HepG2 (cell line): Measurements from ENCODE around the gene PRKD2. TPM values are rescaled to one million over a fixed set of nuclear protein-coding genes. Genes with fewer than 3 reads are reported as not detected.
A peak's percentile ranks its signal among the peaks of the same experiment; 100 is the strongest.

Source experiments
- ATAC-seq: fragments of 200-7000 bp; cut with Tn5 transposase; 3 replicates; pipeline ENCODE4 v1.9.1; 2020; ENCODE audit warnings: mild to moderate bottlenecking, moderate library complexity
- BruUV-seq: library from RNA; stranded (reverse); fragments of 400-500 nt; replicated peaks from 2 replicates; lab custom pipeline; 2021; lab: Mats Ljungman, UMichigan
- CTCF ChIA-PET: fragments of 300-600 bp; formaldehyde crosslinking; extraction: SDS; loops from one replicate; lab custom pipeline; 2021; ENCODE audit warnings: low total read pairs, inconsistent platforms, low intra/inter-chr PET ratio; lab: Yijun Ruan, JAX
- POLR2A ChIA-PET: fragments of 350-600 bp; sonication (Branson Sonifier 250); formaldehyde crosslinking; loops from one replicate; lab custom pipeline; 2020; ENCODE audit warnings: antibody characterized with exemption, inconsistent platforms; lab: Yijun Ruan, JAX
- DNase-seq: peaks from one replicate; pipeline ENCODE4 v3.0.0-alpha.2; 2015; ENCODE audit warnings: low spot score
- FAIRE-seq: peaks from 3 replicates; lab custom pipeline; 2011; peaks lifted over from hg19 to GRCh38; lab: Jason Lieb, UNC
- H2AFZ ChIP-seq: one replicate; pipeline ENCODE4 v1.6.1; 2011; ENCODE audit warnings: low read length, inconsistent platforms
- H3K27ac ChIP-seq: fragments of 300-600 bp; 3 replicates; pipeline ENCODE4 v1.8.0; 2011; ENCODE audit warnings: mixed run types, mild to moderate bottlenecking, mixed read lengths, low read length, inconsistent platforms; ENCODE audit not compliant: insufficient read depth; ENCODE audit errors: extremely low read length
- H3K27me3 ChIP-seq, 2 experiments: fragments of 200-600 bp in 1 of 2; 2 replicates in 1 of 2; 3 replicates in 1 of 2; pipeline versions ENCODE4 v1.6.0 to v1.8.0; 2011; ENCODE audit warnings: low read length in 2 of 2, mild to moderate bottlenecking in 2 of 2, moderate library complexity in 2 of 2, inconsistent platforms in 1 of 2; ENCODE audit not compliant: insufficient read depth in 2 of 2, control insufficient read depth in 1 of 2
- H3K36me3 ChIP-seq, 2 experiments: fragments of 200-600 bp in 1 of 2; replicated peaks in 1 of 2; 2 replicates in 1 of 2; 3 replicates in 1 of 2; pipeline versions ENCODE4 v1.5.1 to v1.8.0; 2011; ENCODE audit warnings: low read length in 2 of 2, inconsistent platforms in 1 of 2; ENCODE audit not compliant: insufficient read depth in 2 of 2, control insufficient read depth in 1 of 2
- H3K4me1 ChIP-seq: 2 replicates; pipeline ENCODE4 v1.5.1; 2012; ENCODE audit warnings: low read length, inconsistent platforms; ENCODE audit not compliant: insufficient read depth
- H3K4me2 ChIP-seq: 2 replicates; pipeline ENCODE4 v1.6.0; 2011; ENCODE audit warnings: low read depth, low read length, inconsistent platforms
- H3K4me3 ChIP-seq, 3 experiments: fragments of 200-600 bp in 1 of 3; sonication (generic), shearing (Covaris generic) in 1 of 3; replicated peaks in 1 of 3; 2 replicates each; pipeline ENCODE4 v1.5.1; 2011 to 2016; ENCODE audit warnings: low read length in 3 of 3, inconsistent platforms in 2 of 3, low read depth in 2 of 3, mild to moderate bottlenecking in 2 of 3, control low read depth in 1 of 3, mixed read lengths in 1 of 3; ENCODE audit not compliant: insufficient read depth in 1 of 3
- H3K79me2 ChIP-seq: one replicate; pipeline ENCODE4 v1.6.1; 2011; ENCODE audit warnings: low read length, inconsistent platforms; ENCODE audit not compliant: insufficient read depth
- H3K9ac ChIP-seq: 2 replicates; pipeline ENCODE4 v1.6.0; 2011; ENCODE audit warnings: mild to moderate bottlenecking, low read depth, low read length, inconsistent platforms; ENCODE audit not compliant: insufficient read depth
- H3K9me3 ChIP-seq: 2 replicates; pipeline ENCODE4 v1.5.1; 2012; ENCODE audit warnings: mild to moderate bottlenecking, low read length
- H4K20me1 ChIP-seq: 2 replicates; pipeline ENCODE4 v1.6.0; 2011; ENCODE audit warnings: inconsistent platforms, mild to moderate bottlenecking, low read length, moderate library complexity; ENCODE audit not compliant: insufficient read depth
- CREM ChIP-seq, 2 experiments: sonication (generic) in 1 of 2; formaldehyde crosslinking in 1 of 2; IDR thresholded peaks; 2 replicates each; pipeline versions ENCODE4 v1.4.0 to v1.6.1; 2016 to 2020; ENCODE audit warnings: antibody characterized with exemption in 1 of 2, mild to moderate bottlenecking in 1 of 2, missing genetic modification reagents in 1 of 2
- JUNB ChIP-seq: sonication (generic); formaldehyde crosslinking; IDR thresholded peaks from 2 replicates; pipeline ENCODE4 v1.8.0; 2022; ENCODE audit warnings: missing genetic modification reagents, mild to moderate bottlenecking, borderline replicate concordance
- MXD3 ChIP-seq: IDR thresholded peaks from 2 replicates; pipeline ENCODE4 v1.6.1; 2016; ENCODE audit warnings: mild to moderate bottlenecking, missing biosample characterization, missing genetic modification reagents
- PTBP1 ChIP-seq: fragments of 200-400 bp; formaldehyde crosslinking; IDR thresholded peaks from 2 replicates; pipeline ENCODE4 v1.6.1; 2018; ENCODE audit warnings: low read length, low read depth; ENCODE audit not compliant: poor library complexity, severe bottlenecking
- TBX2 ChIP-seq: sonication (generic); formaldehyde crosslinking; IDR thresholded peaks from 2 replicates; pipeline ENCODE4 v1.5.0; 2020; ENCODE audit warnings: missing genetic modification reagents, mild to moderate bottlenecking, borderline replicate concordance
- ZNF256 ChIP-seq: sonication (generic); formaldehyde crosslinking; conservative IDR thresholded peaks from 2 replicates; pipeline ENCODE4 v1.4.0; 2020; ENCODE audit warnings: missing genetic modification reagents
- ZNF446 ChIP-seq: sonication (generic); formaldehyde crosslinking; IDR thresholded peaks from 2 replicates; pipeline ENCODE4 v1.5.0; 2020; ENCODE audit warnings: mild to moderate bottlenecking, missing genetic modification reagents
- ZNF549 ChIP-seq: sonication (generic); formaldehyde crosslinking; IDR thresholded peaks from 2 replicates; pipeline ENCODE4 v1.5.0; 2020; ENCODE audit warnings: missing genetic modification reagents
- ZNF781 ChIP-seq: sonication (generic); formaldehyde crosslinking; IDR thresholded peaks from 2 replicates; pipeline ENCODE4 v1.5.1; 2020; ENCODE audit warnings: borderline replicate concordance, mild to moderate bottlenecking, missing genetic modification reagents; ENCODE audit errors: not compliant biosample characterization
- ZNF841 ChIP-seq: sonication (generic); formaldehyde crosslinking; IDR thresholded peaks from 2 replicates; pipeline ENCODE4 v1.8.1; 2023; ENCODE audit warnings: missing genetic modification reagents, borderline replicate concordance
- WGBS: methylation state at CpG from one replicate; pipeline ENCODE4 v1.1.6; 2017; ENCODE audit warnings: low lambda C conversion rate; 5-methylcytosine and 5-hydroxymethylcytosine counted together
- in situ Hi-C: cut with HindIII; loops from 2 replicates; pipeline ENCODE4 v1.10.0; 2017; ENCODE audit warnings: low pct_unique_long_range_greater_than_20kb; ENCODE audit not compliant: extremely low pct_ligation_motif_present
- intact Hi-C: fragments of 100-400 bp; cut with micrococcal nuclease; formaldehyde crosslinking; loops from one replicate; pipeline ENCODE4 v1.10.0; 2022; ENCODE audit not compliant: unreplicated experiment
- polyA plus RNA-seq, 8 experiments: library from polyadenylated mRNA; depleted of rRNA in 3 of 8; stranded (reverse) in 7 of 8; unstranded in 1 of 8; fragments of >200 nt; fragmentation: Illumina TruSeq in 4 of 8; extraction: Trizol in 4 of 8; gene quantifications; 2 replicates each; pipeline versions ENCODE4 v1.2.1 to v1.2.3, GENCODE V29; 2011 to 2016; ENCODE audit warnings: low read depth in 4 of 8, missing spikeins in 1 of 8, mixed read lengths in 1 of 8; ENCODE audit not compliant: insufficient read depth in 1 of 8
- total RNA-seq, 5 experiments: library from RNA; depleted of rRNA; stranded (reverse); fragments of >200 nt; fragmentation: Illumina TruSeq; extraction: Trizol; gene quantifications; 2 replicates each; pipeline ENCODE4 v1.2.3, GENCODE V29; 2016; ENCODE audit warnings: low read depth in 1 of 5
- TF ChIP-seq, protein P1 (sequence below): sonication (generic); formaldehyde crosslinking; IDR thresholded peaks from 2 replicates; pipeline ENCODE4 v1.4.0; 2020; ENCODE audit warnings: missing genetic modification reagents
- TF ChIP-seq, protein P2 (sequence below): sonication (generic); formaldehyde crosslinking; IDR thresholded peaks from 2 replicates; pipeline ENCODE4 v1.4.0; 2020; ENCODE audit warnings: missing genetic modification reagents, borderline replicate concordance

The PRKD2 gene
- total and polyA plus RNA-seq, 2 of the 13 experiments (the other 11 are each of a cell fraction or from before 2014, with no cell fraction given): 6.7 to 7.3 TPM

DNA sequence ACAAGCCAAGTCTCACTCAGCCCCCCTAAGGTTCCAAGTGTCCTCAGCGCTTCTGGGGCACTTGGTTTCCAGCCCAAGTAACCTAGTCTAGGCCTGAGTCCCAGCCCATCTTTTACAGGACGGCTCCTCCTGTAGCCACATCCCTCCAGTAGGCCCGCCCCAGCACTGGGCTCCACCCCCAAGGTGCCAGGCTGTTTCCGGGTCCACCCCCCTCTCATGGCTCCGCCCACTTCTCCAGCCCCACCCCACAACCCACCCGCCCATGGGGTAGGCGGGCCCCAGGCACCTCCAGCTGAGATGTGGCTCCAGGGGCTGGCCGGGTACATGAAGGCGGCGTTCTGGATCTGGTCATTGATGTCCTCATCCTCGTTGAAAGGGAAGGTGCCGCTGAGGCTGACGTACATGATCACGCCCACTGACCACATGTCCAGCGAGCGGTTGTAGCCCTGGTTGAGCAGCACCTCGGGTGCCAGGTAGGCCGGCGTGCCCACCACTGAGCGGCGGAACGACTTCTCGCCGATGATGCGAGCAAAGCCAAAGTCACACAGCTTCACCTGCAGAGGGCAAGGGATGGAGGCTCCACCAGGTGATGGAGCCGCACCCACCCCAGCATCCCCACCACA, 38.7 kb downstream of the PRKD2 start:
- WGBS: 94% methylated on average over 23 of the region's 26 CpGs
- intact Hi-C loops: no loop called here

GRCh38 chr19:46674416-46675178, 42.3 kb downstream of the PRKD2 start:
- POLR2A ChIA-PET: no interaction called here
- Histone ChIP-seq H3K27ac (no peak overlapping the region), H3K9ac (no peak overlapping the region), H3K4me3 (no peak overlapping the region), H3K79me2 (no peaks in the 10 kb centered on the region), H3K27me3 (no peaks in the 10 kb centered on the region), H3K36me3 (peaks cover 5 to 38% of the 10 kb centered on the region in 2 experiments), H2AFZ (no peak overlapping the region), H3K9me3 (no peaks in the 10 kb centered on the region), H4K20me1 (0 out of 2 replicates have a peak, but pooled peaks cover 2% of the 10 kb centered on the region), H3K4me2 (no peak overlapping the region), H3K4me1 (no peaks in the 10 kb centered on the region)
- BruUV-seq: no TSS peak
- CTCF ChIA-PET: no interaction called here
- FAIRE-seq (no peak), ATAC-seq (peak; percentile 65), DNase-seq (no peak)
- intact Hi-C loops: no loop called here
- in situ Hi-C loops: no loop called here
- WGBS: 98% methylated on average over 17 of the region's 21 CpGs
- TF ChIP-seq JUNB (CRISPR knock-in tag) (no peak), ZNF446 (CRISPR knock-in tag) (no peak), CREM (IDR thresholded peaks at IDR 0.05) (peak; percentile 12; the same call in 1 of the 2 replicates), CREM (CRISPR knock-in tag; IDR thresholded peaks at IDR 0.05) (no peak), ZNF781 (CRISPR knock-in tag) (no peak), PTBP1 (no peak), TBX2 (CRISPR knock-in tag) (no peak), MXD3 (CRISPR knock-in tag) (no peak), ZNF841 (CRISPR knock-in tag) (no peak), ZNF256 (CRISPR knock-in tag) (no peak)
- TF ChIP-seq, protein P1, sequence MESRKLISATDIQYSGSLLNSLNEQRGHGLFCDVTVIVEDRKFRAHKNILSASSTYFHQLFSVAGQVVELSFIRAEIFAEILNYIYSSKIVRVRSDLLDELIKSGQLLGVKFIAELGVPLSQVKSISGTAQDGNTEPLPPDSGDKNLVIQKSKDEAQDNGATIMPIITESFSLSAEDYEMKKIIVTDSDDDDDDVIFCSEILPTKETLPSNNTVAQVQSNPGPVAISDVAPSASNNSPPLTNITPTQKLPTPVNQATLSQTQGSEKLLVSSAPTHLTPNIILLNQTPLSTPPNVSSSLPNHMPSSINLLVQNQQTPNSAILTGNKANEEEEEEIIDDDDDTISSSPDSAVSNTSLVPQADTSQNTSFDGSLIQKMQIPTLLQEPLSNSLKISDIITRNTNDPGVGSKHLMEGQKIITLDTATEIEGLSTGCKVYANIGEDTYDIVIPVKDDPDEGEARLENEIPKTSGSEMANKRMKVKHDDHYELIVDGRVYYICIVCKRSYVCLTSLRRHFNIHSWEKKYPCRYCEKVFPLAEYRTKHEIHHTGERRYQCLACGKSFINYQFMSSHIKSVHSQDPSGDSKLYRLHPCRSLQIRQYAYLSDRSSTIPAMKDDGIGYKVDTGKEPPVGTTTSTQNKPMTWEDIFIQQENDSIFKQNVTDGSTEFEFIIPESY (CRISPR knock-in tag): 0 out of 2 replicates have a peak, but pooled peaks have one; percentile 40

More for the DNA sequence above, 38.7 kb downstream of the PRKD2 start:
- ATAC-seq: no peak; the same call in 2 of the 3 replicates
- no peak for FAIRE-seq
- Histone ChIP-seq H2AFZ (no peak overlapping the region), H3K4me2 (no peak overlapping the region), H4K20me1 (0 out of 2 replicates have a peak, but pooled peaks cover 2% of the 10 kb centered on the region), H3K9me3 (no peaks in the 10 kb centered on the region), H3K27ac (no peak overlapping the region), H3K9ac (no peak overlapping the region), H3K27me3 (no peaks in the 10 kb centered on the region), H3K4me1 (no peaks in the 10 kb centered on the region), H3K79me2 (no peaks in the 10 kb centered on the region), H3K36me3 (peaks cover 10 to 49% of the 10 kb centered on the region in 2 experiments), H3K4me3 (no peak overlapping the region)
- no peak for DNase-seq
- in situ Hi-C loops: no loop called here
- ChIA-PET POLR2A (no interaction called here), CTCF (no interaction called here)
- no peak for TF ChIP-seq ZNF549 (CRISPR knock-in tag)
- TF ChIP-seq, protein P2, sequence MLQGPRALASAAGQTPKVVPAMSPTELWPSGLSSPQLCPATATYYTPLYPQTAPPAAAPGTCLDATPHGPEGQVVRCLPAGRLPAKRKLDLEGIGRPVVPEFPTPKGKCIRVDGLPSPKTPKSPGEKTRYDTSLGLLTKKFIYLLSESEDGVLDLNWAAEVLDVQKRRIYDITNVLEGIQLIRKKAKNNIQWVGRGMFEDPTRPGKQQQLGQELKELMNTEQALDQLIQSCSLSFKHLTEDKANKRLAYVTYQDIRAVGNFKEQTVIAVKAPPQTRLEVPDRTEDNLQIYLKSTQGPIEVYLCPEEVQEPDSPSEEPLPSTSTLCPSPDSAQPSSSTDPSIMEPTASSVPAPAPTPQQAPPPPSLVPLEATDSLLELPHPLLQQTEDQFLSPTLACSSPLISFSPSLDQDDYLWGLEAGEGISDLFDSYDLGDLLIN (CRISPR knock-in tag): no peak
- no TSS peak for BruUV-seq
